ENCODE results near the gene AQP11.
"Not testable (repeated sequence)": the region's sequence is repeated elsewhere in the genome, so short reads cannot be mapped to it uniquely, and the experiment has no call there.

AQP11 gene

GRCh38 chr11:77593883-77594282 lies 4.1 kb downstream of the AQP11 start:
- no peak for FAIRE-seq

GRCh38 chr11:77596626-77597025 lies 6.9 kb downstream of the AQP11 start:
- FAIRE-seq, result no peak

GRCh38 chr11:77598195-77598594 lies 8.4 kb downstream of the AQP11 start:
- no peak for FAIRE-seq

GRCh38 chr11:77602381-77603088 lies 12.8 kb downstream of the AQP11 start:
- FAIRE-seq, result no peak

- no peak for FAIRE-seq
These were observed 14.5 kb downstream of the AQP11 start for GRCh38 chr11:77604281-77604680.

- FAIRE-seq, result no peak
These were observed 19.5 kb downstream of the AQP11 start for GRCh38 chr11:77609234-77609633.

GRCh38 chr11:77611921-77612320 lies 22.2 kb downstream of the AQP11 start:
- no peak for FAIRE-seq

GRCh38 chr11:77617892-77618291 lies 28.1 kb downstream of the AQP11 start:
- no peak for FAIRE-seq

GRCh38 chr11:77619576-77620198 lies 29.9 kb downstream of the AQP11 start:
- FAIRE-seq, result no peak

- no peak for FAIRE-seq
These were observed 40.5 kb downstream of the AQP11 start for GRCh38 chr11:77630157-77630710.

GRCh38 chr11:77633926-77634325 lies 44.2 kb downstream of the AQP11 start:
- FAIRE-seq, result not testable (repeated sequence)

GRCh38 chr11:77636731-77637344 lies 47.1 kb downstream of the AQP11 start:
- no peak for FAIRE-seq

- FAIRE-seq, result no peak
These were observed 47.8 kb downstream of the AQP11 start, which contains the start of gene CLNS1A for GRCh38 chr11:77637345-77638165. TSS of gene CLNS1A (minus strand) at chr11:77637794. CDS start at chr11:77637714, 80 bp downstream.

GRCh38 chr11:77642228-77642627 lies 52.5 kb downstream of the AQP11 start:
- no peak for FAIRE-seq

- no peak for FAIRE-seq
These were observed 55.1 kb downstream of the AQP11 start for GRCh38 chr11:77644887-77645286.

- FAIRE-seq, result no peak
These were observed 58.0 kb downstream of the AQP11 start for GRCh38 chr11:77647654-77648305.

GRCh38 chr11:77650123-77650522 lies 60.4 kb downstream of the AQP11 start:
- FAIRE-seq, result no peak

- FAIRE-seq, result no peak
These were observed 65.1 kb downstream of the AQP11 start for GRCh38 chr11:77654770-77655434.

GRCh38 chr11:77656362-77656761 lies 66.6 kb downstream of the AQP11 start:
- FAIRE-seq, result no peak

- no peak for FAIRE-seq
These were observed 68.7 kb downstream of the AQP11 start for GRCh38 chr11:77658213-77659013.

All from colon (tissue), 2 donors.